ENCODE data around the gene REXO4. TPM values are rescaled to one million over a fixed set of nuclear protein-coding genes. Genes with fewer than 3 reads are reported as not detected.

The REXO4 gene
- total RNA-seq, 1 donor from 2014 or later = 13.7 TPM

- ATAC-seq = peak; percentile 90
Observed at GRCh38 chr9:133449760-133450159, 31.9 kb upstream of the REXO4 start.

- ATAC-seq = peak; percentile 4
Observed at GRCh38 chr9:133448487-133448972, 30.7 kb upstream of the REXO4 start.

GRCh38 chr9:133445293-133445969 is 27.6 kb upstream of the REXO4 start:
- no peak for ATAC-seq

GRCh38 chr9:133443982-133444381 is 26.2 kb upstream of the REXO4 start:
- ATAC-seq = no peak

- no peak for ATAC-seq
Observed at GRCh38 chr9:133443248-133443647, 25.4 kb upstream of the REXO4 start.

GRCh38 chr9:133441571-133441970 is 23.8 kb upstream of the REXO4 start:
- ATAC-seq = no peak

GRCh38 chr9:133440874-133441273 is 23.1 kb upstream of the REXO4 start:
- ATAC-seq = peak; percentile 66

GRCh38 chr9:133439337-133439736 is 21.5 kb upstream of the REXO4 start:
- no peak for ATAC-seq

GRCh38 chr9:133437753-133438531 is 20.1 kb upstream of the REXO4 start:
- ATAC-seq = peak; percentile 2

GRCh38 chr9:133436681-133437080 is 18.9 kb upstream of the REXO4 start:
- ATAC-seq = no peak

GRCh38 chr9:133433351-133433843 is 15.6 kb upstream of the REXO4 start:
- ATAC-seq = no peak

- no peak for ATAC-seq
Observed at GRCh38 chr9:133430244-133430643, 12.4 kb upstream of the REXO4 start.

GRCh38 chr9:133429641-133430161 is 11.9 kb upstream of the REXO4 start:
- peak; percentile 9 for ATAC-seq

- ATAC-seq = peak; percentile 7
Observed at GRCh38 chr9:133429214-133429613, 11.4 kb upstream of the REXO4 start.

GRCh38 chr9:133428617-133429101 is 10.8 kb upstream of the REXO4 start:
- ATAC-seq = peak; percentile 12

- ATAC-seq = no peak
Observed at GRCh38 chr9:133427658-133428348, 10.0 kb upstream of the REXO4 start.

- ATAC-seq = peak; percentile 31
Observed at GRCh38 chr9:133426011-133426410, 8.2 kb upstream of the REXO4 start.

- no peak for ATAC-seq
Observed at GRCh38 chr9:133425049-133425632, 7.3 kb upstream of the REXO4 start.

- no peak for ATAC-seq
Observed at GRCh38 chr9:133424187-133424586, 6.4 kb upstream of the REXO4 start.

GRCh38 chr9:133423216-133423615 is 5.4 kb upstream of the REXO4 start:
- no peak for ATAC-seq

GRCh38 chr9:133421615-133422542 is 4.1 kb upstream of the REXO4 start, which contains the start of gene ADAMTS13:
TSS of gene ADAMTS13 (plus strand) at chr9:133422367. CDS start at chr9:133422444, 77 bp downstream.
- ATAC-seq = no peak

Measured in esophagus mucosa (tissue), 1 donor.